Measurements from ENCODE around the gene MCM3. TPM values are rescaled to one million over a fixed set of nuclear protein-coding genes. Genes with fewer than 3 reads are reported as not detected.

Gene MCM3
- total and polyA plus RNA-seq, 3 donors from 2014 or later = 41.1 to 55.9 (median 53.4) TPM

- 89 to 96% methylated on average over 10 of the region's 10 CpGs for WGBS, 2 donors
- Histone ChIP-seq H3K4me1 (no peaks in the 10 kb centered on the region), H3K27me3 (no peaks in the 10 kb centered on the region), H3K9me3 (no peaks in the 10 kb centered on the region), H3K36me3 (ENCODE audit: low read depth, missing control alignments) (no peaks in the 10 kb centered on the region), H3K4me3 (no peak overlapping the region), H3K27ac (no peak overlapping the region)
- no peak for DNase-seq
- intact Hi-C loops (cut with DNase I; ENCODE audit: low total_unique reads) = no loop called here
- TF ChIP-seq POLR2A (IDR thresholded peaks at IDR 0.05) (no peak), CTCF (IDR thresholded peaks at IDR 0.05) (no peak)
Observed at GRCh38 chr6:52276130-52276529, 8.4 kb downstream of the MCM3 start.

- no peak for DNase-seq
- Histone ChIP-seq H3K27me3 (no peaks in the 10 kb centered on the region), H3K27ac (no peak overlapping the region), H3K36me3 (ENCODE audit: low read depth, missing control alignments) (no peaks in the 10 kb centered on the region), H3K9me3 (no peaks in the 10 kb centered on the region), H3K4me1 (no peaks in the 10 kb centered on the region), H3K4me3 (no peak overlapping the region)
- 87 to 91% methylated on average over 9 of the region's 9 CpGs for WGBS, 2 donors
- TF ChIP-seq POLR2A (IDR thresholded peaks at IDR 0.05) = no peak
- TF ChIP-seq CTCF (IDR thresholded peaks at IDR 0.05) = no peak
- intact Hi-C loops (cut with DNase I; ENCODE audit: low total_unique reads) = no loop called here
Observed at GRCh38 chr6:52271852-52272460, 12.6 kb downstream of the MCM3 start.

GRCh38 chr6:52263709-52264540 lies 20.6 kb downstream of the MCM3 start:
- Histone ChIP-seq H3K4me1 (no peaks in the 10 kb centered on the region), H3K27ac (no peak overlapping the region), H3K36me3 (ENCODE audit: low read depth, missing control alignments) (no peaks in the 10 kb centered on the region), H3K27me3 (no peaks in the 10 kb centered on the region), H3K9me3 (no peaks in the 10 kb centered on the region), H3K4me3 (no peak overlapping the region)
- intact Hi-C loops (cut with DNase I; ENCODE audit: low total_unique reads) = no loop called here
- TF ChIP-seq CTCF (IDR thresholded peaks at IDR 0.05) (peak; percentile 53 to 86 (median 71)), POLR2A (IDR thresholded peaks at IDR 0.05) (no peak)
- WGBS, 2 donors = 56 to 61% methylated on average over 11 of the region's 11 CpGs
- DNase-seq = peak; percentile 67

GRCh38 chr6:52262620-52263344 lies 21.8 kb downstream of the MCM3 start:
- intact Hi-C loops (cut with DNase I; ENCODE audit: low total_unique reads) = no loop called here
- no peaks in the 10 kb centered on the region for H3K9me3 ChIP-seq
- no peaks in the 10 kb centered on the region for H3K4me1 ChIP-seq
- H3K36me3 ChIP-seq (ENCODE audit: low read depth, missing control alignments) = no peaks in the 10 kb centered on the region
- no peaks in the 10 kb centered on the region for H3K27me3 ChIP-seq
- TF ChIP-seq CTCF (IDR thresholded peaks at IDR 0.05) = no peak
- no peak for TF ChIP-seq POLR2A (IDR thresholded peaks at IDR 0.05)
- no peak overlapping the region for H3K27ac ChIP-seq
- no peak overlapping the region for H3K4me3 ChIP-seq
- WGBS, 2 donors = 89 to 90% methylated on average over 9 of the region's 9 CpGs
- no peak for DNase-seq

Measured in testis (tissue), 3 donors.